Peyer's patch (tissue), 4 donors: ENCODE results near the gene LRRC47. TPM values are rescaled to one million over a fixed set of nuclear protein-coding genes. Genes with fewer than 3 reads are reported as not detected.

Experiments used
- DNase-seq, 3 donors: peaks; one replicate each; pipeline ENCODE4 v3.0.0-alpha.2; 2017 to 2019
- H3K27ac ChIP-seq, 4 donors: fragments of 200-600 bp; sonication (generic); one replicate each; pipeline ENCODE4 v1.5.1; 2016 to 2019
- H3K27me3 ChIP-seq, 2 donors: fragments of 200-600 bp; sonication (generic); one replicate each; pipeline ENCODE4 v1.5.1; 2019
- H3K36me3 ChIP-seq, 3 donors: fragments of 200-600 bp; sonication (generic); one replicate each; pipeline ENCODE4 v1.5.1; 2016 to 2019
- H3K4me1 ChIP-seq, 4 donors: fragments of 200-600 bp; sonication (generic); one replicate each; pipeline ENCODE4 v1.5.1; 2016 to 2019
- H3K4me3 ChIP-seq, 4 donors: fragments of 200-600 bp; sonication (generic); 1 replicate in 3 of 4; 2 replicates in 1 of 4; pipeline ENCODE4 v1.5.1; 2016 to 2019; ENCODE audit warnings: mild to moderate bottlenecking in 1 of 4
- H3K9me3 ChIP-seq, 4 donors: fragments of 200-600 bp; sonication (generic); one replicate each; pipeline ENCODE4 v1.5.1; 2016 to 2019; ENCODE audit warnings: mild to moderate bottlenecking in 1 of 4
- CTCF ChIP-seq, 6 experiments: fragments of 450-650 bp in 4 of 6; fragments of 200-600 bp in 2 of 6; sonication (generic) in 1 of 6; IDR thresholded peaks; one replicate each; pipeline ENCODE4 v1.5.1; 2017 to 2019; ENCODE audit warnings: antibody characterized with exemption in 6 of 6, mild to moderate bottlenecking in 3 of 6, moderate library complexity in 1 of 6
- POLR2A ChIP-seq, 2 donors: fragments of 450-650 bp; IDR thresholded peaks; one replicate each; pipeline ENCODE4 v1.5.1; 2017; ENCODE audit warnings: antibody characterized with exemption in 2 of 2, mild to moderate bottlenecking in 2 of 2, moderate library complexity in 2 of 2
- total RNA-seq, 4 donors: library from RNA; depleted of rRNA; stranded (reverse); fragments of >200 nt; gene quantifications; one replicate each; pipeline ENCODE4 v1.1.0, GENCODE V29; 2016

LRRC47 gene
- total RNA-seq, 4 donors from 2014 or later: 31.3 to 99.0 (median 40.8) TPM

GRCh38 chr1:3825356-3825755 is 29.1 kb upstream of the LRRC47 start:
- no peak overlapping the region for H3K27ac ChIP-seq
- no peaks in the 10 kb centered on the region for H3K27me3 ChIP-seq
- peaks cover 0 to 92% (median 0%) of the 10 kb centered on the region in 3 donors for H3K36me3 ChIP-seq
- no peaks in the 10 kb centered on the region for H3K4me1 ChIP-seq
- no peak overlapping the region for H3K4me3 ChIP-seq
- no peak for DNase-seq
- no peak for TF ChIP-seq POLR2A (IDR thresholded peaks at IDR 0.05)
- TF ChIP-seq CTCF (IDR thresholded peaks at IDR 0.05): no peak
- no peaks in the 10 kb centered on the region for H3K9me3 ChIP-seq

GRCh38 chr1:3824650-3825049 is 28.4 kb upstream of the LRRC47 start:
- H3K27me3 ChIP-seq: no peaks in the 10 kb centered on the region
- H3K4me3 ChIP-seq: no peak overlapping the region
- no peak for DNase-seq
- no peaks in the 10 kb centered on the region for H3K9me3 ChIP-seq
- H3K36me3 ChIP-seq: peaks cover 0 to 91% (median 0%) of the 10 kb centered on the region in 3 donors
- no peaks in the 10 kb centered on the region for H3K4me1 ChIP-seq
- TF ChIP-seq CTCF (IDR thresholded peaks at IDR 0.05): no peak
- TF ChIP-seq POLR2A (IDR thresholded peaks at IDR 0.05): no peak
- no peak overlapping the region for H3K27ac ChIP-seq

GRCh38 chr1:3822421-3822820 is 26.1 kb upstream of the LRRC47 start:
- Histone ChIP-seq H3K4me1 (no peaks in the 10 kb centered on the region), H3K4me3 (no peak overlapping the region), H3K36me3 (peaks cover 0 to 71% (median 0%) of the 10 kb centered on the region in 3 donors), H3K27me3 (no peaks in the 10 kb centered on the region), H3K27ac (no peak overlapping the region), H3K9me3 (no peaks in the 10 kb centered on the region)
- DNase-seq: no peak
- TF ChIP-seq CTCF (IDR thresholded peaks at IDR 0.05): no peak
- TF ChIP-seq POLR2A (IDR thresholded peaks at IDR 0.05): no peak

GRCh38 chr1:3821908-3822307 is 25.6 kb upstream of the LRRC47 start:
- no peak for TF ChIP-seq CTCF (IDR thresholded peaks at IDR 0.05)
- peaks cover 0 to 66% (median 0%) of the 10 kb centered on the region in 3 donors for H3K36me3 ChIP-seq
- DNase-seq: no peak
- no peaks in the 10 kb centered on the region for H3K27me3 ChIP-seq
- no peak overlapping the region for H3K4me3 ChIP-seq
- H3K9me3 ChIP-seq: no peaks in the 10 kb centered on the region
- H3K27ac ChIP-seq: no peak overlapping the region
- H3K4me1 ChIP-seq: no peaks in the 10 kb centered on the region

- peaks cover 0 to 61% (median 0%) of the 10 kb centered on the region in 3 donors for H3K36me3 ChIP-seq
- TF ChIP-seq POLR2A (IDR thresholded peaks at IDR 0.05): no peak
- TF ChIP-seq CTCF (IDR thresholded peaks at IDR 0.05): no peak
Measured at GRCh38 chr1:3821447-3821846, 25.1 kb upstream of the LRRC47 start.

DNA sequence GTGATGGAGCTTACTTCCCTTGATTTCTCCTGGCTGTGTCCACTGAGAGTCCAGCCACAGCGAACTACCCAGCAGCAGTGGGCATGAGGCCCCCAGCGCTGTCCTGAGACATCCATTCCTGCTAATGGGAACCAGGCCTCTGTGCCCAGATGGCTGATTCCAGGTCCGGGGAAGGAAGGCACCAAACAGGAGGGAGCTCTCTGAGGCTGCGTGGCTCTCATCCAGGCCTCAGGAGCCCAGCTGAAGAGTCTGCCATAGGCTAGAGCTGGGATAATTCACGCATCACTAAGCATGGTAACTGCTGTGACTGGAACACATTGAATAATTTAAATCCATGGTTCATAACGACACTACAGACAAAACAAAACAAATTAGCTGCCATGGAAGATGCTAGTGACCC is 24.7 kb upstream of the LRRC47 start:
- no peaks in the 10 kb centered on the region for H3K4me1 ChIP-seq
- no peaks in the 10 kb centered on the region for H3K27me3 ChIP-seq

More at GRCh38 chr1:3821447-3821846, 25.1 kb upstream of the LRRC47 start:
- DNase-seq: no peak
- H3K9me3 ChIP-seq: no peaks in the 10 kb centered on the region
- H3K27ac ChIP-seq: no peak overlapping the region
- no peaks in the 10 kb centered on the region for H3K4me1 ChIP-seq
- no peak overlapping the region for H3K4me3 ChIP-seq
- H3K27me3 ChIP-seq: no peaks in the 10 kb centered on the region

More for the DNA sequence above, 24.7 kb upstream of the LRRC47 start:
- no peak for TF ChIP-seq CTCF (IDR thresholded peaks at IDR 0.05)
- TF ChIP-seq POLR2A (IDR thresholded peaks at IDR 0.05): no peak
- Histone ChIP-seq H3K27ac (no peak overlapping the region), H3K4me3 (no peak overlapping the region), H3K9me3 (no peaks in the 10 kb centered on the region), H3K36me3 (peaks cover 0 to 59% (median 0%) of the 10 kb centered on the region in 3 donors)
- no peak for DNase-seq
